OCI-LY1 (cell line): ENCODE measurements around the gene SYNE1.

Source experiments
- H2AFZ ChIP-seq: fragments of 200-600 bp; sonication (generic), shearing (Covaris generic); 2 replicates; pipeline ENCODE4 v1.6.0; 2014; ENCODE audit warnings: antibody characterized with exemption, mild to moderate bottlenecking, low read length
- H3F3A ChIP-seq: fragments of 200-600 bp; sonication (generic), shearing (Covaris generic); 2 replicates; pipeline ENCODE4 v1.6.0; 2014; ENCODE audit warnings: mild to moderate bottlenecking, antibody characterized with exemption, low read length, moderate library complexity; ENCODE audit not compliant: insufficient read depth
- H3K27ac ChIP-seq: fragments of 200-600 bp; sonication (generic); 2 replicates; pipeline ENCODE4 v1.5.1; 2014; ENCODE audit warnings: low read length, mixed run types, mild to moderate bottlenecking, low read depth; ENCODE audit not compliant: poor library complexity, severe bottlenecking
- H3K27me3 ChIP-seq: fragments of 200-600 bp; sonication (generic); 2 replicates; pipeline ENCODE4 v1.6.0; 2014; ENCODE audit warnings: antibody characterized with exemption, mild to moderate bottlenecking, low read length, moderate library complexity; ENCODE audit not compliant: insufficient read depth
- H3K36me3 ChIP-seq: fragments of 200-600 bp; sonication (generic); 2 replicates; pipeline ENCODE4 v1.6.1; 2014; ENCODE audit warnings: mild to moderate bottlenecking, antibody characterized with exemption, low read length, moderate library complexity, mixed read lengths; ENCODE audit not compliant: insufficient read depth
- H3K4me1 ChIP-seq: fragments of 200-600 bp; sonication (generic); 2 replicates; pipeline ENCODE4 v1.5.1; 2014; ENCODE audit warnings: mild to moderate bottlenecking, low read length, moderate library complexity; ENCODE audit not compliant: insufficient read depth, severe bottlenecking
- H3K4me2 ChIP-seq: fragments of 200-600 bp; sonication (generic), shearing (Covaris generic); 2 replicates; pipeline ENCODE4 v1.6.1; 2014; ENCODE audit warnings: low read length
- H3K4me3 ChIP-seq: fragments of 200-600 bp; sonication (generic); 2 replicates; pipeline ENCODE4 v1.5.1; 2014; ENCODE audit warnings: low read length, low read depth, mild to moderate bottlenecking, mixed read lengths; ENCODE audit not compliant: poor library complexity, severe bottlenecking
- H3K79me2 ChIP-seq: fragments of 200-600 bp; shearing (Covaris generic); 2 replicates; pipeline ENCODE4 v1.6.1; 2016; ENCODE audit warnings: mixed run types, low read length, mixed read lengths; ENCODE audit not compliant: insufficient read depth
- H3K9ac ChIP-seq: fragments of 200-600 bp; sonication (generic), shearing (Covaris generic); 2 replicates; pipeline ENCODE4 v1.6.1; 2014; ENCODE audit warnings: mild to moderate bottlenecking, low read length, mixed read lengths
- H3K9me2 ChIP-seq: fragments of 200-600 bp; sonication (generic), shearing (Covaris generic); 2 replicates; pipeline ENCODE4 v1.6.1; 2014; ENCODE audit warnings: low read depth, mild to moderate bottlenecking, low read length, mixed read lengths
- H3K9me3 ChIP-seq: fragments of 200-600 bp; shearing (Covaris generic); 2 replicates; pipeline ENCODE4 v1.6.1; 2014; ENCODE audit warnings: low read length, mixed read lengths
- H4K20me1 ChIP-seq: fragments of 200-600 bp; sonication (generic), shearing (Covaris generic); 2 replicates; pipeline ENCODE4 v1.6.0; 2016; ENCODE audit warnings: mild to moderate bottlenecking, low read length; ENCODE audit not compliant: insufficient read depth
- CTCF ChIP-seq: fragments of 200-600 bp; sonication (generic), shearing (Covaris generic); IDR thresholded peaks from 2 replicates; pipeline ENCODE4 v1.5.1; 2017; ENCODE audit warnings: mild to moderate bottlenecking, antibody characterized with exemption, low read length, moderate library complexity, mixed read lengths
- EZH2 ChIP-seq: fragments of 200-600 bp; sonication (generic), shearing (Covaris generic); IDR thresholded peaks from 2 replicates; pipeline ENCODE4 v1.8.0; 2017; ENCODE audit warnings: borderline replicate concordance, mixed run types, mild to moderate bottlenecking, antibody characterized with exemption, low read length, moderate library complexity, mixed read lengths

Gene SYNE1

GRCh38 chr6:152091201-152091600 lies 546.0 kb downstream of the SYNE1 start:
- Histone ChIP-seq H3K9me2 (no peaks in the 10 kb centered on the region), H4K20me1 (no peaks in the 10 kb centered on the region), H3F3A (no peaks in the 10 kb centered on the region), H3K27ac (no peak overlapping the region), H3K9me3 (no peaks in the 10 kb centered on the region), H3K4me3 (no peak overlapping the region), H3K9ac (no peak overlapping the region), H3K79me2 (no peaks in the 10 kb centered on the region), H3K4me2 (no peak overlapping the region), H3K36me3 (no peaks in the 10 kb centered on the region), H3K27me3 (no peaks in the 10 kb centered on the region), H3K4me1 (no peaks in the 10 kb centered on the region), H2AFZ (no peak overlapping the region)
- TF ChIP-seq CTCF (no peak), EZH2 (no peak)

GRCh38 chr6:152089992-152090391 lies 547.2 kb downstream of the SYNE1 start:
- Histone ChIP-seq H3F3A (no peaks in the 10 kb centered on the region), H3K79me2 (no peaks in the 10 kb centered on the region), H3K9me2 (no peaks in the 10 kb centered on the region), H3K4me3 (no peak overlapping the region), H3K27ac (no peak overlapping the region), H3K9me3 (no peaks in the 10 kb centered on the region), H3K9ac (no peak overlapping the region), H3K4me1 (no peaks in the 10 kb centered on the region), H3K4me2 (no peak overlapping the region), H3K36me3 (no peaks in the 10 kb centered on the region), H2AFZ (no peak overlapping the region), H4K20me1 (no peaks in the 10 kb centered on the region), H3K27me3 (no peaks in the 10 kb centered on the region)
- TF ChIP-seq CTCF (no peak), EZH2 (no peak)

GRCh38 chr6:152087701-152088100 lies 549.5 kb downstream of the SYNE1 start:
- Histone ChIP-seq H3F3A (no peaks in the 10 kb centered on the region), H3K4me2 (no peak overlapping the region), H3K9ac (no peak overlapping the region), H3K27me3 (no peaks in the 10 kb centered on the region), H2AFZ (no peak overlapping the region), H3K79me2 (no peaks in the 10 kb centered on the region), H4K20me1 (no peaks in the 10 kb centered on the region), H3K27ac (no peak overlapping the region), H3K36me3 (no peaks in the 10 kb centered on the region), H3K9me3 (no peaks in the 10 kb centered on the region), H3K9me2 (no peaks in the 10 kb centered on the region), H3K4me3 (no peak overlapping the region), H3K4me1 (no peaks in the 10 kb centered on the region)
- no peak for TF ChIP-seq EZH2
- TF ChIP-seq CTCF, result no peak
